Urinary bladder (tissue), 2 donors: Measurements from ENCODE around the gene TDO2. TPM values are rescaled to one million over a fixed set of nuclear protein-coding genes. Genes with fewer than 3 reads are reported as not detected.

ENCODE experiments used
- polyA plus RNA-seq: library from polyadenylated mRNA; stranded (reverse); fragments of 200-250 nt; gene quantifications from one replicate; pipeline ENCODE4 v1.2.3, GENCODE V29; 2013
- total RNA-seq: library from RNA; depleted of rRNA; stranded (reverse); fragments of >200 nt; gene quantifications from one replicate; pipeline ENCODE4 v1.2.3, GENCODE V29; 2014
- donor health status: healthy.

Gene TDO2
- total and polyA plus RNA-seq, 2 donors = 0.28 to 3.9 TPM

Other genes starting within 250 kb of the TDO2 start
- gene GUCY1A1, start 236.8 kb upstream of the TDO2 start, total RNA-seq = 104 TPM
- gene GUCY1A1, start 236.8 kb upstream of the TDO2 start, polyA plus RNA-seq = 4.8 TPM
- 34.5 TPM for gene GUCY1B1, start 144.7 kb upstream of the TDO2 start, total RNA-seq
- 8.0 TPM for gene GUCY1B1, start 144.7 kb upstream of the TDO2 start, polyA plus RNA-seq
- gene ASIC5, start 37.4 kb upstream of the TDO2 start, total RNA-seq = not detected
- gene ASIC5, start 37.4 kb upstream of the TDO2 start, polyA plus RNA-seq = not detected
- 51.2 TPM for gene CTSO, start 50.2 kb downstream of the TDO2 start, total RNA-seq
- gene CTSO, start 50.2 kb downstream of the TDO2 start, polyA plus RNA-seq = 23.8 TPM